Right lobe of liver (tissue), 6 donors: ENCODE results near the gene NDE1. TPM values are rescaled to one million over a fixed set of nuclear protein-coding genes. Genes with fewer than 3 reads are reported as not detected.

Experiments
- ATAC-seq, 4 donors: fragments of 200-7000 bp; cut with Tn5 transposase; one replicate each; pipeline ENCODE4 v1.9.1; 2020; ENCODE audit warnings: mild to moderate bottlenecking in 4 of 4, moderate library complexity in 4 of 4
- DNase-seq, 3 donors: peaks; one replicate each; pipeline ENCODE4 v3.0.0-alpha.2; 2020
- H3K27ac ChIP-seq, 3 donors: fragments of 200-600 bp; one replicate each; pipeline ENCODE4 v1.8.0; 2022
- H3K27me3 ChIP-seq, 2 donors: fragments of 200-600 bp; one replicate each; pipeline ENCODE4 v1.8.0; 2022
- H3K36me3 ChIP-seq, 4 donors: fragments of 200-600 bp; sonication (generic) in 1 of 4; one replicate each; pipeline versions ENCODE4 v1.5.1 to v1.8.0; 2017 to 2022; ENCODE audit warnings: control low read depth in 1 of 4
- H3K4me1 ChIP-seq, 4 donors: fragments of 200-600 bp; sonication (generic) in 1 of 4; one replicate each; pipeline versions ENCODE4 v1.5.1 to v1.8.0; 2017 to 2022; ENCODE audit warnings: control low read depth in 1 of 4
- H3K4me3 ChIP-seq, 3 donors: fragments of 200-600 bp; one replicate each; pipeline ENCODE4 v1.8.0; 2022
- H3K9me3 ChIP-seq, 4 donors: fragments of 200-600 bp; sonication (generic) in 1 of 4; one replicate each; pipeline versions ENCODE4 v1.5.1 to v1.8.0; 2017 to 2022; ENCODE audit warnings: control low read depth in 1 of 4
- POLR2A ChIP-seq: fragments of 450-650 bp; IDR thresholded peaks from one replicate; pipeline ENCODE4 v1.6.1; 2017; ENCODE audit warnings: antibody characterized with exemption, mild to moderate bottlenecking
- WGBS: methylation state at CpG from one replicate; pipeline ENCODE4 v1.1.6; 2018; ENCODE audit warnings: low coverage, low lambda C conversion rate; ENCODE audit not compliant: insufficient coverage; ENCODE audit errors: missing lambda C conversion rate; 5-methylcytosine and 5-hydroxymethylcytosine counted together
- intact Hi-C, 2 donors: fragments of 100-400 bp; cut with DNase I; formaldehyde crosslinking; loops; one replicate each; pipeline versions ENCODE4 v1.11.2 to v1.14.1; 2022
- total RNA-seq, 6 experiments: library from RNA; depleted of rRNA in 2 of 6; stranded (reverse); fragments of >200 nt in 2 of 6; fragmentation: NEBNext Ultra II Directional in 3 of 6; extraction: Animal tissue kit (Norgen Biotek cat#: 25700) in 3 of 6; gene quantifications; one replicate each; pipeline versions ENCODE4 v1.1.0 to v1.2.4, GENCODE V29; 2016 to 2023
- TF ChIP-seq, protein P1 (sequence below), 4 donors: fragments of 200-600 bp in 3 of 4; fragments of 450-650 bp in 1 of 4; IDR thresholded peaks; one replicate each; pipeline versions ENCODE4 v1.5.1 to v1.8.0; 2016 to 2022; ENCODE audit warnings: antibody characterized with exemption in 4 of 4, mild to moderate bottlenecking in 2 of 4
- donor health status: DM: no; HTN: yes; CAD: no.
- donor health status: DM: no; HTN: no; CAD: no.
- donor health status: DM: no; HTN: no; CAD: no.
- donor health status: DM: no; HTN: yes; CAD: no.
- donor health status: DM: no; HTN: yes; CAD: no.

NDE1 gene
- total RNA-seq, 6 experiments from 2014 or later = 3.6 to 10.2 (median 6.9) TPM

DNA sequence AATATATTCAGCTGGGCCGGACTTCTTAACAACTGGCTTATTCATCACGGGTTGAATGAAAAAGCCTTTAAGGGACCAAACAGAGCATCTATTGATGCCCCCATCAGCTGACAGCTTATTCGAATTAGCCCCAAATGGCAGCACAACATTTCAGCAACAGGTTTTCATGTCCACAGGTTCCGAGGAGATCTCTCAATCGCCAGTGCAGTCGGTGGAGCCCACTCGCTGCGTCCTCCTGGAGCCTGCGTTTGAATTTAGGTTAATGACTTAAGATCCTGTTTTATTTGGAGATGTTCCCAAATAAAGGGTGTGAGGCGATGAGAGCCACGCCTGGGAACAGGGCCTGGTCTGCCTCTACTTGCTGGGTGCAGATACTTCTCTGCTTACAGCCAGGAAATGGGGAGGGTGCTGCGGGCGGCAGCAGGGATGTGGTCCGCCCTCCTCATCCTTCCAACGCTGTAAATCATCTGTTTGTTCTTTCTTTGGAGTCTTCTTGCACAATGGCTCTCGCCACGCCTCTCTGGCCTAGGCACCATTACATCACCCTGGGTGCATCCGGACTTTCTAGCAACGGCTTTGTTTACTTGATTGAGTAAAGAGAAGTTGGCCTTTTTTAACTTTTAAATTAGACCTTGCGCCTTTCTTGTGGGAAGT is 22.6 kb downstream of the NDE1 start:
- 4% methylated on average over 16 of the region's 20 CpGs for WGBS
- peak; percentile 97 to 99 (median 98) for ATAC-seq
- H3K27ac ChIP-seq = peak overlapping the region; percentile 88 to 93 (median 92)

DNA sequence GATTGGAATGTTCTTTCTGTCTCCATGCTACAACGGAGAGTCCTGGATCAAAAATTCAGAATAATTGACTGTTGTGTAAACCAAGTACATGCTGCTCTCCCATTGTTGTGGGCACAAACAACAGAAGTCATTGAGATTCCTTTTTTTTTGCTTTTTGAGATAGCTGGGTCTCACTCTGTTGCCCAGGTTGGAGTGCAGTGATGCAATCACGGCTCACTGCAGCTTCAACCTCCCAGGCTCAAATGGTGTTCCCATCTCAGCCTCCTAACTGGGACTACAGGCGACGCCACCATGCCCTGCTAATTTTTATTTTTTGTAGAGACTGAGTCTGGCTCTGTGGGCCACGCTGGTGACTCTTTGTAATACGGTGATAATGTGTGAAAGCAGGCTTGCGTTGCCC is 24.5 kb downstream of the NDE1 start:
- H3K4me1 ChIP-seq = peaks cover 0 to 9% (median 6%) of the 10 kb centered on the region in 4 donors
- intact Hi-C loops = no loop called here
- WGBS = 93% methylated on average over 5 of the region's 7 CpGs
- ATAC-seq (no peak), DNase-seq (no peak)
- TF ChIP-seq, protein P1, sequence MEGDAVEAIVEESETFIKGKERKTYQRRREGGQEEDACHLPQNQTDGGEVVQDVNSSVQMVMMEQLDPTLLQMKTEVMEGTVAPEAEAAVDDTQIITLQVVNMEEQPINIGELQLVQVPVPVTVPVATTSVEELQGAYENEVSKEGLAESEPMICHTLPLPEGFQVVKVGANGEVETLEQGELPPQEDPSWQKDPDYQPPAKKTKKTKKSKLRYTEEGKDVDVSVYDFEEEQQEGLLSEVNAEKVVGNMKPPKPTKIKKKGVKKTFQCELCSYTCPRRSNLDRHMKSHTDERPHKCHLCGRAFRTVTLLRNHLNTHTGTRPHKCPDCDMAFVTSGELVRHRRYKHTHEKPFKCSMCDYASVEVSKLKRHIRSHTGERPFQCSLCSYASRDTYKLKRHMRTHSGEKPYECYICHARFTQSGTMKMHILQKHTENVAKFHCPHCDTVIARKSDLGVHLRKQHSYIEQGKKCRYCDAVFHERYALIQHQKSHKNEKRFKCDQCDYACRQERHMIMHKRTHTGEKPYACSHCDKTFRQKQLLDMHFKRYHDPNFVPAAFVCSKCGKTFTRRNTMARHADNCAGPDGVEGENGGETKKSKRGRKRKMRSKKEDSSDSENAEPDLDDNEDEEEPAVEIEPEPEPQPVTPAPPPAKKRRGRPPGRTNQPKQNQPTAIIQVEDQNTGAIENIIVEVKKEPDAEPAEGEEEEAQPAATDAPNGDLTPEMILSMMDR (IDR thresholded peaks at IDR 0.05) = no peak
- TF ChIP-seq POLR2A = no peak
- peaks cover 0 to 14% (median 0%) of the 10 kb centered on the region in 4 donors for H3K36me3 ChIP-seq
- H3K27me3 ChIP-seq = no peaks in the 10 kb centered on the region
- H3K27ac ChIP-seq = no peak overlapping the region
- no peak overlapping the region for H3K4me3 ChIP-seq
- no peaks in the 10 kb centered on the region for H3K9me3 ChIP-seq

More for the DNA sequence above, 22.6 kb downstream of the NDE1 start:
- intact Hi-C loops = no loop called here
- Histone ChIP-seq H3K9me3 (no peaks in the 10 kb centered on the region), H3K4me1 (peaks cover 0 to 9% (median 6%) of the 10 kb centered on the region in 4 donors), H3K27me3 (no peaks in the 10 kb centered on the region), H3K4me3 (peak overlapping the region in 1 of 3 donors; percentile 32), H3K36me3 (peaks cover 0 to 12% (median 0%) of the 10 kb centered on the region in 4 donors)
- TF ChIP-seq, protein P1 (IDR thresholded peaks at IDR 0.05) = no peak
- peak; percentile 77 for TF ChIP-seq POLR2A
- peak; percentile 88 to 93 (median 91) for DNase-seq

DNA sequence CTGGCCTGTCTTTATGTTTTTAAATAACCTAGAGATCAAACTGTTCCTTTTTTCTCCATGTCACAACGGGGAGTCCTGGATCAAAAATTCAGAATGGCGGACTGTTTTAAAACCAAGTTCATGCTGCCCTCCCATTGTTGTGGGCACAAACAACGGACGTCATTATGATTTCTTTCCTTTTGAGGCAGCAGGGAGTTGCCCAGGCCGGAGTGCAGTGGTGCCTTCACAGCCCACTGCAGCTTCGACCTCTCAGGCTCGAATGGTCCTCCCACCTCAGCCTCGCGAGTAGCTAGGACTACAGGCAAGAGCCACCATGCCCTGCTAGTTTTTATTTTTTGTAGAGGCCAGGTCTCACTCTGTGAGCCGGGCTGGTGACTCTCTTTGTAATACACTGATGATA is 26.5 kb downstream of the NDE1 start:
- TF ChIP-seq, protein P1 (IDR thresholded peaks at IDR 0.05) = no peak
- no peak for TF ChIP-seq POLR2A
- Histone ChIP-seq H3K36me3 (peaks cover 0 to 14% (median 0%) of the 10 kb centered on the region in 4 donors), H3K4me3 (no peak overlapping the region), H3K27ac (no peak overlapping the region), H3K9me3 (no peaks in the 10 kb centered on the region), H3K4me1 (peaks cover 0 to 9% (median 6%) of the 10 kb centered on the region in 4 donors), H3K27me3 (no peaks in the 10 kb centered on the region)
- ATAC-seq = no peak
- no peak for DNase-seq
- intact Hi-C loops = no loop called here
- WGBS = 86% methylated on average over 9 of the region's 10 CpGs

DNA sequence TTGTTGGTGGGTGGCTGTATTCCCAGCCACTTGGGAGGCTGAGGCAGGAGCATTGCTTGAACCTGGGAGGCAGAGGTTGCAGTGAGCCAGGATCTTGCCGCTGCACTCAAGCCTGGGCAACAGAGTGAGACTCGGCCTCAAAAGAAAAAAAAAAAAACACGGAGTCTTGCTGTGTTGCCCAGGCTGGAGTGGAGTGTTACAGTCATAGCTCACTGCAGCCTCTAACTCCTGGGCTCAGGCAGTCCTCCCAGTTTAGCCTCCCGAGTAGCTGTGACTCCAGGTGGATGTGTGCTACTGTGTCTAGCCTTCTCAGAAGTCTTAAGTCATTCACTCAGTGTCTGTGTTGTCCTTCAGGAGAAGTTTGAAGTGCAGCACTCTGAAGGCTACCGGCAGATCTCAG is 27.4 kb downstream of the NDE1 start:
- Histone ChIP-seq H3K27me3 (no peaks in the 10 kb centered on the region), H3K36me3 (peaks cover 0 to 14% (median 0%) of the 10 kb centered on the region in 4 donors), H3K4me1 (peaks cover 0 to 9% (median 6%) of the 10 kb centered on the region in 4 donors), H3K4me3 (no peak overlapping the region), H3K27ac (no peak overlapping the region), H3K9me3 (no peaks in the 10 kb centered on the region)
- intact Hi-C loops = no loop called here
- DNase-seq (no peak), ATAC-seq (no peak)
- 100% methylated on average over 5 of the region's 5 CpGs for WGBS
- no peak for TF ChIP-seq POLR2A
- TF ChIP-seq, protein P1 (IDR thresholded peaks at IDR 0.05) = no peak
